ENCODE results near the gene TMEM183A. TPM values are rescaled to one million over a fixed set of nuclear protein-coding genes. Genes with fewer than 3 reads are reported as not detected.
A peak's percentile ranks its signal among the peaks of the same experiment; 100 is the strongest.

Gene TMEM183A
- total RNA-seq, 4 donors from 2014 or later: 104 to 253 (median 111) TPM

DNA sequence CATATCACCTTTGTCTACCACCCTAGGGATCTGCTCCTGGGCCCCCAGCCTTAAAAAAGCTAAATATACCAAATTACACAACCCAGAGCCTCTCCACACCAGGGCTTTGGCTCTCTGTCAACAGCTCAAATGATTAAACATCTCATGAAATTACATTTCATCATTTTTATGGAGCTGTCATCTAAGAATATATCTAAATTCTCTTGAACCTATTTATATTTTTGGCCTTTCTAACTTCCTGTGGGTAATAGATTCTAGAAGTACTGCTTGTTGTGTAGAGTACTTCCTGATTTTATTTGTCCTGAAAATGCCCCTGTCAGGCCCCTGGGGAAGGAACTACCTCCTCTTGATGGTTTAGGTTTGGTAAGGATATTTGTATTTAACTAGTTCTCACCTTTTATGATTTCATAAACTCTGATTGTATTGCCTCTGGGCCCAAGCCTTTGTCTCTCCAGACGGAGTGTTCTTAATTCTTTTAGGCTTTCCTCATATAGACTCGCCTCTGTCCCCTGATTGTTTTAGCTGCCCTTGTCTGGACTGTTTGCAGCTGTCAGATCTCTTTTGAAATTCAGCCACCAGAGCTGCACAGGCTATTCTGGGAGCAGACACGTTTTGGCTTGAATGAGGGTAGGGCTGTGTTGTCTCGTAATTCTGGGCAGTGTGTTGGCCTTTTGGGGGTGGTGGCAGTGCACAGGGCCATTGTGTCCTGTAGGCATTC lies 62.0 kb downstream of the TMEM183A start:
- no peak for DNase-seq
- 23 to 34% methylated on average over 2 to 4 of the region's 4 CpGs for WGBS, 2 donors (ENCODE audit: low coverage in 1 of 2)
- H3K36me3 ChIP-seq: no peaks in the 10 kb centered on the region
- no peaks in the 10 kb centered on the region for H3K9me3 ChIP-seq
- no peak overlapping the region for H3K4me3 ChIP-seq
- in situ Hi-C loops (cut with MboI; ENCODE audit: low pct_ligation_motif_present in 1 of 4, low pct_unique_long_range_greater_than_20kb in 1 of 4, low sequenced_read_pairs in 3 of 4): no loop called here
- peaks cover 0 to 21% (median 10%) of the 10 kb centered on the region in 4 donors for H3K4me1 ChIP-seq
- peak in 2 of 3 donors; percentile 15 to 22 for TF ChIP-seq POLR2AphosphoS5 (IDR thresholded peaks at IDR 0.05)
- no peak for TF ChIP-seq EP300 (IDR thresholded peaks at IDR 0.05; ENCODE audit: low read depth)
- peak overlapping the region; percentile 45 to 73 (median 64) for H3K27ac ChIP-seq
- H3K27me3 ChIP-seq: peaks cover 7% of the 10 kb centered on the region
- intact Hi-C loops (cut with DNase I; ENCODE audit: low total_unique reads): no loop called here

GRCh38 chr1:203072002-203072602 lies 64.9 kb downstream of the TMEM183A start:
- 80 to 88% methylated on average over 3 to 7 of the region's 7 CpGs for WGBS, 2 donors (ENCODE audit: low coverage in 1 of 2)
- intact Hi-C loops (cut with DNase I; ENCODE audit: low total_unique reads) (no loop called here), in situ Hi-C loops (cut with MboI; ENCODE audit: low pct_ligation_motif_present in 1 of 4, low pct_unique_long_range_greater_than_20kb in 1 of 4, low sequenced_read_pairs in 3 of 4) (no loop called here)
- DNase-seq: no peak
- no peak overlapping the region for H3K27ac ChIP-seq
- peaks cover 34% of the 10 kb centered on the region for H3K27me3 ChIP-seq
- H3K4me3 ChIP-seq: no peak overlapping the region
- H3K4me1 ChIP-seq: peaks cover 0 to 28% (median 14%) of the 10 kb centered on the region in 4 donors
- no peak for TF ChIP-seq EP300 (IDR thresholded peaks at IDR 0.05; ENCODE audit: low read depth)
- TF ChIP-seq POLR2AphosphoS5 (IDR thresholded peaks at IDR 0.05): no peak
- no peak for TF ChIP-seq CTCF (IDR thresholded peaks at IDR 0.05)
- no peak for TF ChIP-seq POLR2A (IDR thresholded peaks at IDR 0.05)
- no peaks in the 10 kb centered on the region for H3K9me3 ChIP-seq
- H3K36me3 ChIP-seq: no peaks in the 10 kb centered on the region

GRCh38 chr1:203072911-203073310 lies 65.7 kb downstream of the TMEM183A start:
- no peak for DNase-seq
- in situ Hi-C loops (cut with MboI; ENCODE audit: low pct_ligation_motif_present in 1 of 4, low pct_unique_long_range_greater_than_20kb in 1 of 4, low sequenced_read_pairs in 3 of 4): no loop called here
- peaks cover 39% of the 10 kb centered on the region for H3K27me3 ChIP-seq
- H3K36me3 ChIP-seq: no peaks in the 10 kb centered on the region
- no peaks in the 10 kb centered on the region for H3K9me3 ChIP-seq
- peaks cover 0 to 28% (median 14%) of the 10 kb centered on the region in 4 donors for H3K4me1 ChIP-seq
- no peak overlapping the region for H3K4me3 ChIP-seq
- no peak overlapping the region for H3K27ac ChIP-seq
- WGBS, 2 donors (ENCODE audit: low coverage in 1 of 2): 69% methylated on average over 3 of the region's 3 CpGs; no CpG with 5 or more reads in 1 of the 2 donors
- intact Hi-C loops (cut with DNase I; ENCODE audit: low total_unique reads): no loop called here
- TF ChIP-seq CTCF (IDR thresholded peaks at IDR 0.05) (no peak), POLR2AphosphoS5 (IDR thresholded peaks at IDR 0.05) (no peak), POLR2A (IDR thresholded peaks at IDR 0.05) (no peak), EP300 (IDR thresholded peaks at IDR 0.05; ENCODE audit: low read depth) (no peak)

DNA sequence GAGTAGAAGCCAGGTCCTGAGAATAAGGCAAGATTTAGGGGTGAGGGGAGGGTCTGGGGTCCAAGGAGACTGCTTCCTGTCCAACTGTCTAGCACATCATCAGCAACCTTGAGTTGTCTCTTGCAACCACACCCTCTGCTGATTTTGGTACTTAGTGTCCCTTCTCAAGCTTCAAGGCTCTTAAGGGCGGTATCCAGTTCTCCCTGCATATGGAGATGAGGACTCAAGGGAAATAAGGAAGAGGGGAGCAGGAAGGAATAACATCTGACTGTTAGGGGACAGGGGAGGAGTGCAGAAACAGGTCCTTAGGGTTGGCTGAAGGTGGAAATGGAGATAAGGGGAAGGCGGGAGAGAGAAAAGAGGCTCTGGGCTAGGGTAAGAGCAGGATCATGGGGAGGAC lies 66.3 kb downstream of the TMEM183A start:
- Histone ChIP-seq H3K27ac (no peak overlapping the region), H3K36me3 (no peaks in the 10 kb centered on the region), H3K27me3 (peaks cover 39% of the 10 kb centered on the region), H3K4me3 (no peak overlapping the region), H3K9me3 (no peaks in the 10 kb centered on the region), H3K4me1 (peaks cover 0 to 25% (median 12%) of the 10 kb centered on the region in 4 donors)
- no peak for TF ChIP-seq POLR2A (IDR thresholded peaks at IDR 0.05)
- TF ChIP-seq CTCF (IDR thresholded peaks at IDR 0.05): no peak
- no peak for TF ChIP-seq EP300 (IDR thresholded peaks at IDR 0.05; ENCODE audit: low read depth)
- TF ChIP-seq POLR2AphosphoS5 (IDR thresholded peaks at IDR 0.05): no peak
- DNase-seq: no peak
- in situ Hi-C loops (cut with MboI; ENCODE audit: low pct_ligation_motif_present in 1 of 4, low pct_unique_long_range_greater_than_20kb in 1 of 4, low sequenced_read_pairs in 3 of 4): no loop called here
- 71 to 83% methylated on average over 2 of the region's 2 CpGs for WGBS, 2 donors (ENCODE audit: low coverage in 1 of 2)
- intact Hi-C loops (cut with DNase I; ENCODE audit: low total_unique reads): no loop called here

Other genes with a start within 250 kb of the TMEM183A start
- 100 to 1,000 TPM in 1 of 4 donors, 10 to 100 TPM in 3; 50.5 to 104 (median 71.7) TPM for gene KDM5B, start 199.0 kb upstream of the TMEM183A start, total RNA-seq
- gene PCAT6, start 196.4 kb upstream of the TMEM183A start, total RNA-seq: not detected
- gene RABIF, start 118.2 kb upstream of the TMEM183A start, total RNA-seq: 10 to 100 TPM in 1 of 4 donors, 1 to 10 TPM in 2, under 1 TPM in 1; 0.75 to 10.9 (median 4.9) TPM
- gene KLHL12, start 80.1 kb upstream of the TMEM183A start, total RNA-seq: 10 to 100 TPM; 10.5 to 26.6 (median 19.4) TPM
- gene ADIPOR1, start 49.1 kb upstream of the TMEM183A start, total RNA-seq: 100 to 1,000 TPM in 1 of 4 donors, 10 to 100 TPM in 3; 19.1 to 103 (median 60.6) TPM
- 10 to 100 TPM in 3 of 4 donors, 1 to 10 TPM in 1; 2.2 to 35.9 (median 26.7) TPM for gene CYB5R1, start 40.1 kb upstream of the TMEM183A start, total RNA-seq
- gene PPFIA4, start 19.1 kb downstream of the TMEM183A start, total RNA-seq: 1 to 10 TPM in 1 of 4 donors, under 1 TPM in 2, not detected in 1; 0.41 to 1.1 (median 0.48) TPM
- gene MYOG, start 78.6 kb downstream of the TMEM183A start, total RNA-seq: not detected
- 1 to 10 TPM in 2 of 4 donors, not detected in 2; 1.3 to 5.6 TPM for gene ADORA1, start 120.4 kb downstream of the TMEM183A start, total RNA-seq
- gene MYBPH, start 168.5 kb downstream of the TMEM183A start, total RNA-seq: not detected
- 10 to 100 TPM in 1 of 4 donors, 1 to 10 TPM in 1, not detected in 2; 2.9 to 23.2 TPM for gene CHI3L1, start 179.3 kb downstream of the TMEM183A start, total RNA-seq
- gene CHIT1, start 222.3 kb downstream of the TMEM183A start, total RNA-seq: under 1 TPM in 1 of 4 donors, not detected in 3; 0.79 TPM

Data from transverse colon (tissue), 4 donors.